Heart left ventricle (tissue), 16 donors: Measurements from ENCODE around the gene KLHL22. TPM values are rescaled to one million over a fixed set of nuclear protein-coding genes. Genes with fewer than 3 reads are reported as not detected.
"Not testable (repeated sequence)": the region's sequence is repeated elsewhere in the genome, so short reads cannot be mapped to it uniquely, and the experiment has no call there.

Experiments used
- ATAC-seq, 4 donors: fragments of 200-7000 bp; cut with Tn5 transposase; one replicate each; pipeline ENCODE4 v1.9.1; 2020 to 2022; ENCODE audit warnings: moderate library complexity in 4 of 4, mild to moderate bottlenecking in 3 of 4, moderate number of reproducible peaks in 1 of 4
- DNase-seq, 5 donors: peaks; one replicate each; pipeline ENCODE4 v3.0.0-alpha.2; 2020
- H3K27ac ChIP-seq, 12 donors: fragments of 200-600 bp; sonication (generic) in 4 of 12; one replicate each; pipeline versions ENCODE4 v1.5.0 to v1.8.0; 2016 to 2022; ENCODE audit warnings: mild to moderate bottlenecking in 2 of 12
- H3K27me3 ChIP-seq, 9 donors: fragments of 200-600 bp; sonication (generic) in 2 of 9; one replicate each; pipeline versions ENCODE4 v1.5.1 to v1.8.0; 2016 to 2022; ENCODE audit warnings: mild to moderate bottlenecking in 3 of 9
- H3K36me3 ChIP-seq, 9 donors: fragments of 200-600 bp; sonication (generic) in 2 of 9; one replicate each; pipeline versions ENCODE4 v1.5.0 to v1.8.0; 2018 to 2022; ENCODE audit warnings: mild to moderate bottlenecking in 2 of 9
- H3K4me1 ChIP-seq, 12 donors: fragments of 200-600 bp; sonication (generic) in 4 of 12; one replicate each; pipeline versions ENCODE4 v1.5.0 to v1.8.0; 2016 to 2022; ENCODE audit warnings: mild to moderate bottlenecking in 3 of 12
- H3K4me3 ChIP-seq, 12 donors: fragments of 200-600 bp; sonication (generic) in 4 of 12; one replicate each; pipeline versions ENCODE4 v1.5.0 to v1.8.0; 2017 to 2022; ENCODE audit warnings: mild to moderate bottlenecking in 9 of 12, moderate library complexity in 4 of 12
- H3K9me3 ChIP-seq, 12 donors: fragments of 200-600 bp; sonication (generic) in 4 of 12; one replicate each; pipeline versions ENCODE4 v1.5.0 to v1.8.0; 2016 to 2022; ENCODE audit warnings: mild to moderate bottlenecking in 1 of 12
- CTCF ChIP-seq, 12 donors: fragments of 200-600 bp; sonication (generic) in 4 of 12; IDR thresholded peaks; one replicate each; pipeline versions ENCODE4 v1.5.0 to v1.8.0; 2018 to 2022; ENCODE audit warnings: antibody characterized with exemption in 12 of 12, mild to moderate bottlenecking in 5 of 12
- POLR2A ChIP-seq, 2 donors: fragments of 450-650 bp; IDR thresholded peaks; one replicate each; pipeline ENCODE4 v1.6.1; 2017; ENCODE audit warnings: antibody characterized with exemption in 2 of 2, mild to moderate bottlenecking in 2 of 2, moderate library complexity in 2 of 2
- WGBS, 4 donors: extraction: QIAGEN DNeasy Blood & Tissue Kit in 2 of 4; methylation state at CpG; one replicate each; pipeline versions ENCODE4 v1.1.5 to v1.1.7; 2013 to 2018; 5-methylcytosine and 5-hydroxymethylcytosine counted together
- intact Hi-C, 10 donors: fragments of 100-400 bp; cut with DNase I; formaldehyde crosslinking; loops; one replicate each; pipeline versions ENCODE4 v1.11.1 to v1.14.2; 2022
- polyA plus RNA-seq, 2 donors: library from polyadenylated mRNA; stranded (reverse); fragments of 200-250 nt; gene quantifications; one replicate each; pipeline ENCODE4 v1.2.3, GENCODE V29; 2013
- total RNA-seq, 9 donors: library from RNA; depleted of rRNA in 2 of 9; stranded (reverse); fragments of >200 nt in 2 of 9; fragmentation: NEBNext Ultra II Directional in 3 of 9; extraction: Animal tissue kit (Norgen Biotek cat#: 25700) in 3 of 9; gene quantifications; one replicate each; pipeline versions ENCODE4 v1.1.0 to v1.2.4, GENCODE V29; 2016 to 2023
- donor health status: ischemic (EF 13 %, LVEDD 7.1; RV severe dilation, severe dysfunction).
- donor health status: healthy with polysubstance abuse.
- donor health status: DM: no; HTN: yes; CAD: no.
- donor health status: DM: no; HTN: no; CAD: no.
- donor health status: ischemic (EF 25% LVEDD 6.9; RV normal size, moderate dysfunction).
- donor health status: ischemic (EF 25% LVEDD 5.7; RV mildly dilated, moderate dysfunction).
- donor health status: healthy.
- donor health status: DM: yes; HTN: yes; CAD: no.
- donor health status: ischemic (EF 35%, LVEDD 5.7; RV mildly dilated, moderate dysfunction).
- donor health status: nonischemic (EF 11% LVEDD 7.7; RV severe dilation, severe dysfunction).
- donor health status: DM: yes; HTN: yes; CAD: no.
- donor health status: PGD.
- donor health status: ischemic (EF 29% LVEDD 5.4; RV normal size, mild dysfunction).
- donor health status: nonischemic (EF 23%, LVEDD 6.1; RV moderate dilation, normal function).

Gene KLHL22
- total and polyA plus RNA-seq, 11 donors: 10.2 to 23.6 (median 16.8) TPM

- WGBS, 4 donors: 65 to 72% (median 70%) methylated on average over 13 of the region's 13 CpGs
- Histone ChIP-seq H3K4me1 (peaks cover 0 to 42% (median 34%) of the 10 kb centered on the region in 12 donors), H3K27me3 (no peaks in the 10 kb centered on the region), H3K4me3 (peak overlapping the region; percentile 58 to 97 (median 82)), H3K9me3 (no peaks in the 10 kb centered on the region), H3K27ac (peak overlapping the region in 10 of 12 donors; percentile 88 to 97 (median 94)), H3K36me3 (peaks cover 0 to 6% (median 0%) of the 10 kb centered on the region in 9 donors)
- ATAC-seq (no peak), DNase-seq (peak in 1 of 5 donors; percentile 17)
- no peak for TF ChIP-seq CTCF (IDR thresholded peaks at IDR 0.05)
- TF ChIP-seq POLR2A (IDR thresholded peaks at IDR 0.05): no peak
- intact Hi-C loops: loop anchor here in 4 of 10 donors (5.0 to 10.0 kb wide), 4 partner anchors 46 to 198 kb away; no protein-coding TSS in a partner anchor
These were observed 11.1 kb upstream of the KLHL22 start for GRCh38 chr22:20506543-20507252.

- H3K27ac ChIP-seq, H3K9me3 ChIP-seq, ATAC-seq, H3K4me3 ChIP-seq, H3K27me3 ChIP-seq: not testable (repeated sequence)
- WGBS, 4 donors: 74 to 88% (median 86%) methylated on average over 5 of the region's 5 CpGs
- peak in 1 of 5 donors; percentile 3 for DNase-seq
- intact Hi-C loops: loop anchor here in 1 of 10 donors (10.0 kb wide), 1 partner anchor 200 kb away; no protein-coding TSS in a partner anchor
- peaks cover 0 to 19% (median 12%) of the 10 kb centered on the region in 12 donors for H3K4me1 ChIP-seq
- H3K36me3 ChIP-seq: peaks cover 0 to 22% (median 8%) of the 10 kb centered on the region in 9 donors
These were observed 8.8 kb upstream of the KLHL22 start for GRCh38 chr22:20504293-20504922.

GRCh38 chr22:20503816-20504215 is 8.2 kb upstream of the KLHL22 start:
- Histone ChIP-seq H3K4me1 (peaks cover 0 to 13% (median 6%) of the 10 kb centered on the region in 12 donors), H3K36me3 (peaks cover 0 to 22% (median 8%) of the 10 kb centered on the region in 9 donors), H3K4me3 (no peak overlapping the region), H3K27ac (no peak overlapping the region), H3K27me3 (no peaks in the 10 kb centered on the region), H3K9me3 (no peaks in the 10 kb centered on the region)
- TF ChIP-seq POLR2A (IDR thresholded peaks at IDR 0.05) (no peak), CTCF (IDR thresholded peaks at IDR 0.05) (no peak)
- DNase-seq (peak in 1 of 5 donors; percentile 8), ATAC-seq (no peak)
- intact Hi-C loops: loop anchor here in 1 of 10 donors (10.0 kb wide), 1 partner anchor 201 kb away; no protein-coding TSS in a partner anchor
- 74 to 87% (median 81%) methylated on average over 2 of the region's 2 CpGs for WGBS, 4 donors

GRCh38 chr22:20499769-20500168 is 4.2 kb upstream of the KLHL22 start:
- no peak for ATAC-seq
- Histone ChIP-seq H3K27me3 (no peaks in the 10 kb centered on the region), H3K27ac (no peak overlapping the region), H3K4me3 (no peak overlapping the region), H3K4me1 (peaks cover 0 to 12% (median 7%) of the 10 kb centered on the region in 12 donors), H3K9me3 (no peaks in the 10 kb centered on the region), H3K36me3 (peaks cover 0 to 22% (median 8%) of the 10 kb centered on the region in 9 donors)
- 92 to 97% (median 96%) methylated on average over 7 of the region's 7 CpGs for WGBS, 4 donors
- TF ChIP-seq POLR2A (IDR thresholded peaks at IDR 0.05) (no peak), CTCF (IDR thresholded peaks at IDR 0.05) (no peak)
- peak in 1 of 5 donors; percentile 4 for DNase-seq
- intact Hi-C loops: loop anchor here in 6 of 10 donors (2.0 to 10.0 kb wide), 4 partner anchors 77 to 205 kb away; no protein-coding TSS in a partner anchor
